ES-I3 (cell line): ENCODE results near the gene TSPAN15.

ENCODE experiments used
- H3K36me3 ChIP-seq: 2 replicates; pipeline ENCODE4 v1.6.1; 2013; ENCODE audit warnings: mild to moderate bottlenecking, low read length, control low read depth, moderate library complexity; ENCODE audit not compliant: insufficient read depth
- H3K4me1 ChIP-seq: 2 replicates; pipeline ENCODE4 v1.6.1; 2013; ENCODE audit warnings: mild to moderate bottlenecking, control low read depth, low read length; ENCODE audit not compliant: insufficient read depth
- H3K9ac ChIP-seq: 2 replicates; pipeline ENCODE4 v1.6.1; 2013; ENCODE audit warnings: low read depth, mild to moderate bottlenecking, low read length, moderate library complexity
- H3K9me3 ChIP-seq: 2 replicates; pipeline ENCODE4 v1.6.1; 2013; ENCODE audit warnings: mild to moderate bottlenecking, low read length, moderate library complexity; ENCODE audit not compliant: control insufficient read depth, insufficient read depth

The TSPAN15 gene

DNA sequence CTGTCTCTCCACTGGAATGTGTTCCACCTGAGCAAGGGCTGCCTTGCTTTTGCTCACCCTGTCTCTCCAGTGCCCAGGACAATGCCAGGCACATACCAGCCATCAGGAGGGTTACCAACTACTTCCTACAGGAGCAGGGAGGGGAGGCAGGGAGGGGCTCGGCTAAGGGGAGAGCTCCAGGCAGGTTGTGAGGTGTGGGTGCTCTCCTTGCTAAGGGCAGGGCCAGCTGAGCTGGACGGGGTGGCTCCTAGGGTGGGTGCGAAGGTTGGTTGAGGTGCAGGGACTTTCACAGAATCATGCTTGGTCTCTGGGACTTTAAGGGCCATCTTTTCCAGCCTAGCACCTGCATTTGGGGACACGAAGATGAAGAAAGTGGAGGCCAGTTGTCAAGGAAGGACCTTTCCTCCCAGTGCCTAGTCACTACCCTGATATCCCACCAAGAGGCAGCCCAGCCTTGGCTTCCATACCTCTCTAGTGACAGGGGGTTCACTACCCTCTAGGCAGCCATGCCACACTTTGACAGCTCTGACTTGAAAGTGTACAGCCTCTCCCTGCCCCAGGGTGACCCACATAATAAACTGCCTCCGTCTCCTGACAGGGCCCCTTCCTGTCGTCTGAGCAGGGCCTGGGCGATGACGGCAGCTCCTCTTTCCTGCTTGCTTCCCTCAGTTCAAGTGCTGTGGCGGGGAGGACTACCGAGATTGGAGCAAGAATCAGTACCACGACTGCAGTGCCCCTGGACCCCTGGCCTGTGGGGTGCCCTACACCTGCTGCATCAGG lies 46.5 kb downstream of the TSPAN15 start:
- no peak overlapping the region for H3K9ac ChIP-seq
- H3K9me3 ChIP-seq = no peaks in the 10 kb centered on the region
- H3K4me1 ChIP-seq = no peaks in the 10 kb centered on the region
- no peaks in the 10 kb centered on the region for H3K36me3 ChIP-seq

DNA sequence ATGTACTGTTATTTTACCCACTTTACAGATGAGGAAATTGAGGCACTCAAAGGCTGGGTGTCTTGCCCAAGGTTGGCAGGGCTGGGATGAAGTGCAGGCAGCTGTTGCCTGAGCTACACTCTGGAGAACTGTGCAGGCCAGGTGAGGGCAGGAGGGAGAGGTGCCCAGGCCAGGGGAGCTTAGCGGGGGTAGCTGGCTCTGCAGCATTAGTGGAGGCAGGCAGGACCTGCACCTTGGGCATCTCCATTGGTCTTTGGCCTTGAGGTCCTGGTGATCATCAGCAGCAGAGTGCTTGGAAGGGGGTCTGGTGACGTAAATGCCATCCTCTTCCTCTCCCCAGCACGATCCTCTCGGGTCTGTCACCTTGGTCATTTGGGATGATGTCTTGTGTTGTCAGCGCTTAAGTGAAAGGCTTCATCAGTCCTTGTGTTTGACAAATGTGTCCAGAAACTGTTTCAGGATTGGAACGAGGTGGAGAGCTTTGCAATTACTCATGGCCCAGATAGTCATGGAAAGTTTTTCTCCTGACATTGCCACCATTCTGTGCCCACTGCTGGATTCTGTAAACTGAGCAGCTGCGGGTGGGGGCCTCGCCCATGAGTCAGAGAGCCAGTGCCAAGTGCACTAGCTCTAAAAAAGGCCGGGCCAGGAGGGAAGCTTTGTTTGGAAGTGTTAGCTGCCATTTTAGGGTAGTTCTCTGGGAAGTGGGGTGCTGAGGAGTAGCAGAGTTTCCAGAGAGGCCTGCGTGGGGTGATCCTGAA lies 47.6 kb downstream of the TSPAN15 start:
- H3K4me1 ChIP-seq = no peaks in the 10 kb centered on the region
- H3K9ac ChIP-seq = no peak overlapping the region
- no peaks in the 10 kb centered on the region for H3K36me3 ChIP-seq
- no peaks in the 10 kb centered on the region for H3K9me3 ChIP-seq

DNA sequence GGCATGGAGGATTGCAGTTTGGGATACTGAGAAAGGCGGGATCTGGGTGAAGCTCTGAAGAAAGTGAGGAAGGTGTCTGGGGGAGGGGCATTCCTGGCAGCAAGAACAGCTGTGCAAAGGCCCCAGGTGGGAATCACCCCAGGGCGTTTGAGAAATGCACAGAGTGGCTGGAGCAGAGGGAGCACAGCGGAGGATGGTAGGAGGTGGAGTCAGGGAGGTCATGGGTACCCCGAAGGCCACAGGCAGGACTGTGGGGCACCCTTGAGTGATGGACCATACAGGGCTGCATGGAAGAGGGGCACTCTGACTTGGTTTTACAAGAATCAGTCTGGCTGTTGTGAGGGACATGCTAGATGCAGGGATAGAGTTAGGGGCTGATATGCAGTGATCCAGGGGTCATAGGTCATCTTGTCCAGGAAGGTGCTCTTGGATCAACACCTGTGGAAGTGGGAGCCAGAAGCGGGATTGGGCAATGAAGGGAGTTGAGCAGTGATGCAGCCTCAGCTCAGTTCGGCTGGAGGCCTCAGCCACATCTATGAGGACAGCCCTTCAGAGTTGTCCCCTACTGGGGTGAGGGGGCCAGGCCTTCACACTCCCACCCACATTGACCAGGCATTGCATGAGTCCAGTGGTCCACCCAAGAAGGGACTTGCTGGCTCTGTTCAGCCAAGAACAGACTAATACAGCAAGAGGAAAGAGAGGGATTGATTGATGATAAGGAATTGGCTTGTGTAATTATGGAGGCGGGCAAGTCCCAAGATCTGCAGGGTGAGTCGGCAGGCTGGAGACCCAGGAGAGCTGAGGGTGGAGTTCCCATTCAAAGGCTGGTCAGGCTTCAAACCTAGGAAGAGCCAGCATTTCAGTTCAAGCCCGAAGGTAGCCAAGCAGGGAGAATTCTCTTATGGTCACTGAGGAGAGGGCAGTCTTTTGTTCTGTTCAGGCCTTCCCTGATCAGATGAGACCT lies 48.7 kb downstream of the TSPAN15 start:
- no peaks in the 10 kb centered on the region for H3K4me1 ChIP-seq
- H3K9me3 ChIP-seq = no peaks in the 10 kb centered on the region
- no peaks in the 10 kb centered on the region for H3K36me3 ChIP-seq
- H3K9ac ChIP-seq = no peak overlapping the region

DNA sequence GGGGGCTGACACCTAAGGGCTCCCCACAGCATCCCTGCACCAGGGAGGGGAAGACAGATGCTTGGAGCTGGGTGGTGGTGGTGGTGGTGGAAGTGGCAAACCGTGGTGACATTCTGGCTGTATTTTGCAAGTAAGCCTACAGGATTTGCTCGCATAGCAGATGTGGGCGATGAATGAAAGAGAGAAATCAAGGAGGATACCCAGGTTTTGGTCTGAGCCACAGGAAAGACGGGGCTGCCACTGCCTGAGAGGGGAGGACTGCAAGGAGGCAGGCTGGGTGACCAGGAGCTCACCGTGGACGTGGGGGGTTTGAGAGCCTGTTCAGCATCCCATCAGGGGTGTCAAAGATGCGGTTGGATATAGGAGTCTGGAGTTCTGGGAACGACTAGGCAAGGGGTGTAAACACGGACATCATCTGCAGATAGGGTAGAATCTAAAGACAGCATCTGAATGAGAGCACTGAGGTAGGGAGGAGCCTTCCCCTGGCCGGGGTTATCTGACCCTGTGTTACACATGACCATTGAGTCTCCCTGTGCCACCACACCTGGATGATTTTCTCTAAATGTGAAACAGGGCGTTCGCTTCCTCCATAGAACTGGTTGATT lies 49.7 kb downstream of the TSPAN15 start:
- Histone ChIP-seq H3K9ac (no peak overlapping the region), H3K4me1 (no peaks in the 10 kb centered on the region), H3K36me3 (no peaks in the 10 kb centered on the region), H3K9me3 (no peaks in the 10 kb centered on the region)

DNA sequence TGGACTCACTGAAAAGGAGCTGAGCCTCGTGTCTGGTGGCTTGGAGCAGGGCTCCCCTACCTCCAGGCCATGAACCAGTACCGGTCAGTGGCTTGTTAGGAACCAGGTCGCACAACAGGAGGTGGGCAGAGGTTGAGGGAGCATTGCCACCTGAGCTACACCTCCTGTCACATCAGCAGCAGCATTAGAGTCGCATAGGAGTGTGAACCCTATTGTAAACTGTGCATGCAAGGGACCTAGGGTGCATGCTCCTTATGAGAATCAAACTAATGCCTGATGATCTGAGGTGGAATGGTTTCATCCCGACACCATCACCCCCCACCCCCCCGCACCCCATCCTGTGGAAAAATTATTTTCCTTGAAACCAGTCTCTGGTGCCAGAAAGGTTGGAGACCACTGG lies 50.4 kb downstream of the TSPAN15 start:
- Histone ChIP-seq H3K4me1 (no peaks in the 10 kb centered on the region), H3K9ac (no peak overlapping the region), H3K9me3 (no peaks in the 10 kb centered on the region), H3K36me3 (no peaks in the 10 kb centered on the region)

DNA sequence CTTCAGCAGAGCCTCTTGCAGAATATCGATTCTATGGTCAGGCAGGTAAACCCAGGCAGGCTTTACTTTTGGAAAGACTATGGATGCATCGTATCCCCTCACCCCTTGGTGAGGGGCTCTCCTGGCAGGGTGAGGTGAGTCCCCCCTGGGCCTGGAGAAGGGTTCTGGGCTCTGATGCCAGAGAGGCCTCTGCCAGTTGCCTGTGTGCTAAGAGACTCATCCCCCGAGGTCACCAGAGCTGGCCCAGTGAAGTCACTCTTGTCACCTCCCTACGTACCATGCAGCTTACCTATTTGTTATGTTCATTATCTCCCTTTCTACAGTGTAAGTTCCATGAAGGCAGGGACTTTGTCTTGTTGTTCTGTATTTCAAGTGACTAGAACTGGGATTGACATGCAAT lies 51.3 kb downstream of the TSPAN15 start:
- no peaks in the 10 kb centered on the region for H3K9me3 ChIP-seq
- no peak overlapping the region for H3K9ac ChIP-seq
- H3K4me1 ChIP-seq = peaks cover 7% of the 10 kb centered on the region
- H3K36me3 ChIP-seq = no peaks in the 10 kb centered on the region

DNA sequence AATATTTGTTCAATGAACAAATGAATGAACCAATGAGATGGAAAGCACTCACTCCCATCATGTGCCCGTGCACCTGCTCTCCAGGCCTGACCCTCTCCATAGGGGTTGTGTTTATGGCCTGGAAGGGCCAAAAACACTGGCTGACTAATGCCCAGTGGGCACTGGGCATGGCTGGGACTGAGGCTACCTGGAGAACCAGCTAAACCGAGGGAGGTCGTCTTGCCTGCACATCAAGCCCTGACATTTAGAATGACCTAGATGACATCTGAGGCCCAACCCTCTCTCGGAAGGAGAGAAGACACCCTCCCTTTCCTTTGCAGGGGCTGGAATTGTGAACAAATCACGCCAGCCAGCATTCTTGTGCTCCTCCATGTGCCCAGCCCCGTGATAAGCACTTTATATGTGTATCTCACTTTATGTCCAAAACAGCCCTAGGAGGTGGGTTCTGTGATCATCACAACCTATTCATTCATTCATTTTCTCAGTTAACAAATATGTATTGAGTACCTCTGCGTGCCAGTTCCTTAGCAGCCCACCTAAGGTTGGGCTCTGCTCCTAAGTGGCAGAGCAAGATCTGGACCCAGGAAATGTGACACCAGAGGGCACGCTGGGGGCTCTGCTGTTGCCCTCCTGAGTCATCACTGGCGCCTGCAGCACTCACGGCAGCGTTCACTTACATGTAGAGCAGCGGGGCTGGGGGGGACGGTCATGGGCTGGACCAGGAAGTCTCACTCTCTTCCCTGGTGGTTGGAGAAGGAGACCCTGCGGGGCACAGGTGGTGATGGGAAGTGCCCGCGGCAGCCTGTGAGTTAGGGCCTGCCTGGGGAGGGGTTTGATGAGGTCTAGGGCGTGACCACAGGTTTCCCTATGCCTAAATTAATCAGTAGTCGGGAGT lies 52.0 kb downstream of the TSPAN15 start:
- H3K9ac ChIP-seq = no peak overlapping the region
- no peaks in the 10 kb centered on the region for H3K36me3 ChIP-seq
- peaks cover 8% of the 10 kb centered on the region for H3K4me1 ChIP-seq
- no peaks in the 10 kb centered on the region for H3K9me3 ChIP-seq

DNA sequence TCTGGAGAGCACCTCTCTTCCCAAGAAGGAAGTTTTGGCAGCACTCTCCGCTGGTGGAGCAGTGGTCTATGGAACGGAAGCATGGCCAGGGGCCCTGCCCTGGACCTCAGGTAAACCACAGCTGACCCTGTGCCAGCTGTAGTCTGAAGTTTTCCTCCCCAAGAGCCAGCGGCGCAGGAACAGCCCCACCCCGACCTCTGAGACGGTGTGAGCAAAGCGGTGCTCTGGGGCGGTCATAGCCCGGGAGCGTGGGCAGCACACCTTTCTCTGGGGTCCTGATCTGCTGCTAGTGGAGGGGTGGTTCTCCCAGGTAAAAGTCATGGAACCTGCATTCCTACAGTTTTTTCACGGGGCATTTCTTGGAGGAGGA lies 52.6 kb downstream of the TSPAN15 start:
- peaks cover 8% of the 10 kb centered on the region for H3K4me1 ChIP-seq
- H3K9ac ChIP-seq = no peak overlapping the region
- no peaks in the 10 kb centered on the region for H3K36me3 ChIP-seq
- H3K9me3 ChIP-seq = no peaks in the 10 kb centered on the region

DNA sequence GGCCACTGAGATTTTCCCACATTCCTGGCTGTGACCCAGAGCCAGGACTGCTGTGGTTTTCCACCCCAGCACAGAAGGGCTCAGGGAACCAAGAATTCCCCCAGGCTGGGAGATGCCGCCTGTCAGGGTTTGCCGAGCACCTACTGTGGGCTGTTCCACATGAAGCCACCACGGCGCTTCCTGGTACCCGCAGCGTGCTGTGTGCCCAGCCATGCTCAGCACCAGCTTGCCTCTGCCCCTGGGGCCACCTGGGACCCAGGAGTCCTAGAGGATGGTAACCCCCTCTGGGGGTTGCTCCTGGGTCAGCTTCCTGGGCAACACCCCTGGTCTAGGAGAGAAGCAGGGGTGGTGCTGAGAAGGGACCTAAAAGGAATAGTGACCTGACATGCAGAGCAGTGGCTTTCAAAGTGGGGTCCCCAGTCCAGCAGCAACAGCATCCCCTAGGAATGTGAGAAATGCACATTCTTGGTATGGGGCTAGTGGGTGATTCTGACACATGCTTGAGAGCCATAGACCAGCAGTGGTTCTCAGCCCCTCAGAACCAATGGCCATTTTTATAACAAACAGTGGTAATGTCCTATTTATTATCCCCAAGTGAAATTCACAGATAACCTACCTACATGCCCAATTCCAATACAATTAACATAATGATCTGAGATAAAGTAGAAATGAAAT lies 53.4 kb downstream of the TSPAN15 start:
- Histone ChIP-seq H3K9me3 (no peaks in the 10 kb centered on the region), H3K9ac (no peak overlapping the region), H3K4me1 (peaks cover 8% of the 10 kb centered on the region), H3K36me3 (no peaks in the 10 kb centered on the region)

DNA sequence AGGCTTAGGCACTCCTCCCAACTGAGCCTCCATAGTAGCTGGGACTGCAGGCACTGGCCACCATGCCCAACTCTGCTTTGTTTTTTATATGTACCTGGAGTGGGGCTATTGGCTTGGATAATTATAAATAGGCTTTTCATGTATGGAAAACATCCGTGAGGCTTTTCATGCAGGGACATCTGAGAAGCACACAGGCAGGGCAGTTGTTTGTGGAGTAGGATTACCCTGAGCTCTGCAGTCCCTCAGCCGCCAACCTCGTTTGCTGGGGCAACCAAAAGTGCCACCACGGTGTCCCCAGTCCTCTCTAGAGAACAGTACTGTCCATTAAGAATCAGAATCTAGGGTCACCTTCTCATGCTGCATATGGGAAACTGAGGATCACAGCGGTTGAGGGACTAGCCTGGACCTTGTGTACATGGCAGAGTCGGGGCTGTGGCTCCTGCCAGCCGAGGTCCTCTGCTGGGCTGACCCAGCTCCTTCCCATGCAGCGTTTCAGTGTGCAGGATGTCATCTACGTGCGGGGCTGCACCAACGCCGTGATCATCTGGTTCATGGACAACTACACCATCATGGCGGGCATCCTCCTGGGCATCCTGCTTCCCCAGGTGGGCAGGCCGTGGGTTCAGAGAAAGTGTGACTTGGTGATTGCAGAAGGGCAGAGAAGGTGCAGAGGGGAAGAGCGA lies 54.5 kb downstream of the TSPAN15 start:
- Histone ChIP-seq H3K4me1 (peaks cover 8% of the 10 kb centered on the region), H3K9me3 (no peaks in the 10 kb centered on the region), H3K36me3 (no peaks in the 10 kb centered on the region), H3K9ac (no peak overlapping the region)

DNA sequence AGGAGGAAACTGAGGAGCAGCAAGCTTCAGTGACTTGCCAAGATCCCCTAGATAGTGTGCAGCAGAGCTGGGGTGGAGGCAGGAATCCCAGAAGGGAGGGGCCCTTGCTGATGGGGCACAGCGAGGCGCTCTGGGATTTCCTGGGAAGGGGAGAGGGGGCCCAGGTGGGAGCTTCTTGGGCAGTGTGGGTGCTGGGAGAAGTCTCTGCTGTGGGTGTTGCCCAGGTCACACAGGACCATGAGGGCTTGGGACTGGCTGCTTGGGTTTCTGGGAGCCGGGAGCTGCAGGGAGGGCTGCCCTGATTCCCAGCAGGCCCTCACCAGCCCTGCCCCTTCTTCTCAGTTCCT lies 55.2 kb downstream of the TSPAN15 start:
- Histone ChIP-seq H3K36me3 (no peaks in the 10 kb centered on the region), H3K9me3 (no peaks in the 10 kb centered on the region), H3K9ac (no peak overlapping the region), H3K4me1 (peaks cover 8% of the 10 kb centered on the region)

DNA sequence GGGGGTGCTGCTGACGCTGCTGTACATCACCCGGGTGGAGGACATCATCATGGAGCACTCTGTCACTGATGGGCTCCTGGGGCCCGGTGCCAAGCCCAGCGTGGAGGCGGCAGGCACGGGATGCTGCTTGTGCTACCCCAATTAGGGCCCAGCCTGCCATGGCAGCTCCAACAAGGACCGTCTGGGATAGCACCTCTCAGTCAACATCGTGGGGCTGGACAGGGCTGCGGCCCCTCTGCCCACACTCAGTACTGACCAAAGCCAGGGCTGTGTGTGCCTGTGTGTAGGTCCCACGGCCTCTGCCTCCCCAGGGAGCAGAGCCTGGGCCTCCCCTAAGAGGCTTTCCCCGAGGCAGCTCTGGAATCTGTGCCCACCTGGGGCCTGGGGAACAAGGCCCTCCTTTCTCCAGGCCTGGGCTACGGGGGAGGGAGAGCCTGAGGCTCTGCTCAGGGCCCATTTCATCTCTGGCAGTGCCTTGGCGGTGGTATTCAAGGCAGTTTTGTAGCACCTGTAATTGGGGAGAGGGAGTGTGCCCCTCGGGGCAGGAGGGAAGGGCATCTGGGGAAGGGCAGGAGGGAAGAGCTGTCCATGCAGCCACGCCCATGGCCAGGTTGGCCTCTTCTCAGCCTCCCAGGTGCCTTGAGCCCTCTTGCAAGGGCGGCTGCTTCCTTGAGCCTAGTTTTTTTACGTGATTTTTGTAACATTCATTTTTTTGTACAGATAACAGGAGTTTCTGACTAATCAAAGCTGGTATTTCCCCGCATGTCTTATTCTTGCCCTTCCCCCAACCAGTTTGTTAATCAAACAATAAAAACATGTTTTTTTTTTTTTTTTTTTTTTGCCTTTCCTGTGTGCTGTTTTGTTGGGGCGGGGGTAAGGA lies 55.8 kb downstream of the TSPAN15 start:
- Histone ChIP-seq H3K4me1 (peaks cover 8% of the 10 kb centered on the region), H3K36me3 (no peaks in the 10 kb centered on the region), H3K9me3 (no peaks in the 10 kb centered on the region), H3K9ac (peak overlapping the region; percentile 22; the same call in 1 of the 2 replicates)
